Karpas-422 (cell line): Measurements from ENCODE around the gene BANF2. TPM values are rescaled to one million over a fixed set of nuclear protein-coding genes. Genes with fewer than 3 reads are reported as not detected.
"Not testable (repeated sequence)": the region's sequence is repeated elsewhere in the genome, so short reads cannot be mapped to it uniquely, and the experiment has no call there.

ENCODE experiments used
- DNase-seq: peaks from one replicate; pipeline ENCODE4 v3.0.0-alpha.2; 2015
- H2AFZ ChIP-seq: fragments of 200-600 bp; sonication (generic); 2 replicates; pipeline ENCODE4 v1.6.1; 2014; ENCODE audit warnings: antibody characterized with exemption, low read length, mixed read lengths
- H3K27ac ChIP-seq: fragments of 200-600 bp; sonication (generic); 2 replicates; pipeline ENCODE4 v1.5.1; 2014; ENCODE audit warnings: mild to moderate bottlenecking, low read length, moderate library complexity
- H3K27me3 ChIP-seq: fragments of 200-600 bp; sonication (generic); 2 replicates; pipeline ENCODE4 v1.6.1; 2014; ENCODE audit warnings: low read length, mixed read lengths
- H3K36me3 ChIP-seq: fragments of 200-600 bp; sonication (generic); 2 replicates; pipeline ENCODE4 v1.6.1; 2014; ENCODE audit warnings: low read length, mixed read lengths; ENCODE audit not compliant: insufficient read depth
- H3K4me1 ChIP-seq: fragments of 200-600 bp; sonication (generic); 2 replicates; pipeline ENCODE4 v1.6.1; 2014; ENCODE audit warnings: mild to moderate bottlenecking, low read length, mixed read lengths
- H3K4me2 ChIP-seq: fragments of 200-600 bp; sonication (generic); 2 replicates; pipeline ENCODE4 v1.6.1; 2014; ENCODE audit warnings: low read length, low read depth, mild to moderate bottlenecking; ENCODE audit not compliant: poor library complexity, severe bottlenecking
- H3K4me3 ChIP-seq: fragments of 200-600 bp; sonication (generic); 2 replicates; pipeline ENCODE4 v1.5.1; 2014; ENCODE audit warnings: mild to moderate bottlenecking, antibody characterized with exemption, low read length, mixed read lengths
- H3K79me2 ChIP-seq: fragments of 200-600 bp; sonication (generic); 2 replicates; pipeline ENCODE4 v1.6.1; 2014; ENCODE audit warnings: mild to moderate bottlenecking, low read length, mixed read lengths
- H3K9ac ChIP-seq: fragments of 200-600 bp; sonication (generic); 2 replicates; pipeline ENCODE4 v1.6.0; 2014; ENCODE audit warnings: low read length
- H3K9me2 ChIP-seq: fragments of 200-600 bp; sonication (generic), shearing (Covaris generic); replicated peaks from 2 replicates; pipeline ENCODE4 v1.6.0; 2014; ENCODE audit warnings: mild to moderate bottlenecking, low read length, moderate library complexity; ENCODE audit not compliant: insufficient read depth
- H3K9me3 ChIP-seq: fragments of 300-700, 200-600 bp; sonication (generic); 2 replicates; pipeline ENCODE4 v1.6.1; 2014; ENCODE audit warnings: low read length, mixed read lengths
- H4K20me1 ChIP-seq: fragments of 200-600 bp; sonication (generic); 2 replicates; pipeline ENCODE4 v1.6.1; 2014; ENCODE audit warnings: mild to moderate bottlenecking, antibody characterized with exemption, low read length, low read depth; ENCODE audit not compliant: insufficient read depth
- total RNA-seq: library from RNA; depleted of rRNA; stranded (reverse); fragments of >200 nt; shearing (Covaris generic); gene quantifications from 2 replicates; pipeline ENCODE4 v1.2.3, GENCODE V29; 2014; ENCODE audit warnings: low replicate concordance

The BANF2 gene
- total RNA-seq, 1 experiment from 2014 or later, result not detected

DNA sequence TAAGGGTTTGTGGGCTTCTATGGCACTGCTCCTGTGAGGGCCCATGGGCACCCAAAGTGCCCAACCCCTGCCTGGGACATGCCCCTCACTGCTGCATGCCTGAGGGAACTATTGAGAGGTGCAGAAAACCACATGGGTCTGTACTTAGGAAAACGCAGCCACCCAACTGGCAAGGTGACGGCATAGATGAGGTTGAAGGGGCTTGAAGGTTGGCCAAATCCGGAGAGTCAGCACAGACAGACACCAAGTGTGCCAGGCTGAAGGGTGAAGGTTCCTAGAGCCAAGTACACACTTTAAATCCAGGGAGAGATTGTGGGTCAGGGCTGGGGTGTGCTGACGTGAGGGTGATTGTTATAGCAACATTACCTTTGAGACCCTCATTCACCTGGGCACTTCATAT lies 6.2 kb downstream of the BANF2 start:
- no peak for DNase-seq
- Histone ChIP-seq H2AFZ (no peak overlapping the region), H3K9me2 (no peaks in the 10 kb centered on the region), H3K9me3 (no peaks in the 10 kb centered on the region), H3K4me2 (no peak overlapping the region), H4K20me1 (no peaks in the 10 kb centered on the region), H3K4me3 (no peak overlapping the region), H3K27ac (no peak overlapping the region), H3K9ac (no peak overlapping the region), H3K79me2 (no peaks in the 10 kb centered on the region), H3K36me3 (no peaks in the 10 kb centered on the region), H3K27me3 (no peaks in the 10 kb centered on the region), H3K4me1 (peaks cover 2% of the 10 kb centered on the region)

GRCh38 chr20:17706632-17707031 lies 6.9 kb downstream of the BANF2 start:
- Histone ChIP-seq H2AFZ (no peak overlapping the region), H3K36me3 (no peaks in the 10 kb centered on the region), H3K79me2 (no peaks in the 10 kb centered on the region), H3K9ac (no peak overlapping the region), H3K9me3 (no peaks in the 10 kb centered on the region), H3K27me3 (no peaks in the 10 kb centered on the region), H3K27ac (no peak overlapping the region), H4K20me1 (no peaks in the 10 kb centered on the region), H3K4me2 (no peak overlapping the region), H3K4me1 (peaks cover 7% of the 10 kb centered on the region), H3K9me2 (no peaks in the 10 kb centered on the region), H3K4me3 (no peak overlapping the region)
- no peak for DNase-seq

- H3K79me2 ChIP-seq, H3K9me3 ChIP-seq, H3K36me3 ChIP-seq, H3K27me3 ChIP-seq, H3K27ac ChIP-seq, H3K4me1 ChIP-seq, H4K20me1 ChIP-seq, H3K9ac ChIP-seq, H3K4me3 ChIP-seq, H3K4me2 ChIP-seq, H3K9me2 ChIP-seq, DNase-seq, H2AFZ ChIP-seq: not testable (repeated sequence)
Measured at GRCh38 chr20:17707951-17708350, 8.2 kb downstream of the BANF2 start.

- H3K9me2 ChIP-seq, result no peaks in the 10 kb centered on the region
- H3K4me1 ChIP-seq, result peaks cover 7% of the 10 kb centered on the region
- H3K9ac ChIP-seq, result no peak overlapping the region
- no peak overlapping the region for H2AFZ ChIP-seq
- no peaks in the 10 kb centered on the region for H3K27me3 ChIP-seq
- H3K9me3 ChIP-seq, result no peaks in the 10 kb centered on the region
- DNase-seq, result no peak
- H4K20me1 ChIP-seq, result no peaks in the 10 kb centered on the region
- H3K4me3 ChIP-seq, result no peak overlapping the region
- H3K36me3 ChIP-seq, result no peaks in the 10 kb centered on the region
- H3K27ac ChIP-seq, result no peak overlapping the region
- H3K4me2 ChIP-seq, result no peak overlapping the region
- H3K79me2 ChIP-seq, result no peaks in the 10 kb centered on the region
Measured at GRCh38 chr20:17708675-17709360, 9.1 kb downstream of the BANF2 start.

DNA sequence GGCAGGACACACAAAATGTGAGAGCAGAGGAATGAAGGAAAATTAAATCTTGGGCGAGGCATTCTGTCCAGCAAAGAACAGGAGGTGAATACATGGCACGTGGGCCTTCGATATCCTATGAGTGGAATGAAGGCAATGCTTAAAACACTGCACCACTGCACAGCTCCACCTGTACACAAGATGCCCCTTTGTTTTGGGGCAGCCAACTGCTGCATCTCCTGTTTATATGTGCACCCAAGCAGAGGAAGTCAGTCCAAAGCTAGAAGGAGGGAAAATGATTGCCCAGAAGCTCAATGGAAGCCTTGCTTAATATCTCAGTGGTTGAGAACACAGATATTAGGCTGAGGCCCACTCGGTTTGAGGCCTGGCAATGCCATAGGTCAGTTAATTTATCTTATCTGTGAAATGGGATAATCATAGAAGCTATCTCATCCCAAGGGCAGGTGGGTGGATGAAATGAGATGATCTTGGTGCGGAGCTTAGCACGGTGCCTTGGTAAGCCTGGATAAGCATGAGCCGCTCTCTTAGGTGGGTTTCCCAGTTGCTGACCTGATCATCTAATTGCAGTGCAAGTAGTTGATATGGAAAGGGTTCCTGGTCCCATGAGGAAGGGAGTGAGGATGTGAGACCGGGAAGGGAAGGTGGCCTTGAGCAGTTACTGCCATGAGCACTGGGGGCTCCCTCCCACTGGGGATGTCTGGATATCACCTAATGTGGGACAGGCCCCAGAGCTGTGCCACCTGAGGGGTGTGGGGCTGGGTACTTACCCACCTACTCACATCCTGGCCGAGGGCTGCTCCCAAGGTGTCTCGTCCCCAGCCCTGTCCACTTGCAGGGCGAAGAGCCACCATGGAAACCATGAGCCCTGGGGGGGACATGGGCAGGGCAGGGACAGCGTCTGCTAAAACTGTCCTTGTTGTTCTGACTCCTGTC lies 9.9 kb downstream of the BANF2 start:
- no peaks in the 10 kb centered on the region for H3K9me3 ChIP-seq
- DNase-seq, result no peak
- H3K4me1 ChIP-seq, result peaks cover 7% of the 10 kb centered on the region

GRCh38 chr20:17710379-17711266 lies 10.9 kb downstream of the BANF2 start:
- Histone ChIP-seq H3K27ac (no peak overlapping the region), H3K27me3 (no peaks in the 10 kb centered on the region), H3K4me1 (peaks cover 7% of the 10 kb centered on the region), H3K9me3 (no peaks in the 10 kb centered on the region), H3K36me3 (no peaks in the 10 kb centered on the region), H2AFZ (no peak overlapping the region), H4K20me1 (no peaks in the 10 kb centered on the region), H3K9ac (no peak overlapping the region), H3K4me3 (no peak overlapping the region), H3K79me2 (no peaks in the 10 kb centered on the region), H3K4me2 (no peak overlapping the region), H3K9me2 (no peaks in the 10 kb centered on the region)
- no peak for DNase-seq

More for the DNA sequence above, 9.9 kb downstream of the BANF2 start:
- no peak overlapping the region for H2AFZ ChIP-seq
- H3K4me2 ChIP-seq, result no peak overlapping the region
- no peaks in the 10 kb centered on the region for H4K20me1 ChIP-seq
- no peak overlapping the region for H3K9ac ChIP-seq
- no peak overlapping the region for H3K4me3 ChIP-seq
- no peaks in the 10 kb centered on the region for H3K27me3 ChIP-seq
- no peaks in the 10 kb centered on the region for H3K9me2 ChIP-seq
- H3K79me2 ChIP-seq, result no peaks in the 10 kb centered on the region
- no peaks in the 10 kb centered on the region for H3K36me3 ChIP-seq
- no peak overlapping the region for H3K27ac ChIP-seq

DNA sequence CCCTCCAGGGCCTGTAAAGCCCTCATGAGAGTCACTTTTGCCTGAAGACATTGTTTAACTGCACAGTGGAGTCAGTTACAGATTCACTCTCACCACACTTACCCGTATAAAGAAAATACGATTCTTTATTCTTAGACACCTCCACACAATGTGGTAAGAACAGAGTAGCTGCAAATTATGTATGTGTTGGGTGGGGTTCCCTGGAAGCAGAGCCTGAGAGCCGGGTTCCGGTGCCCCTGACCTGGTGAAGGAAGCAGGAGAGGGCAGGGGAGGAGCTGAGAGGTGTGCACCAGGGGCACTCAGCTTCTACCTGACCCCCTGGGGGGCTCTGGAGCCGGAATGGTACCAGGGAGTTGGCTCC lies 11.5 kb downstream of the BANF2 start:
- no peak overlapping the region for H3K27ac ChIP-seq
- no peak overlapping the region for H3K4me3 ChIP-seq
- no peaks in the 10 kb centered on the region for H4K20me1 ChIP-seq
- peaks cover 7% of the 10 kb centered on the region for H3K4me1 ChIP-seq
- DNase-seq, result no peak
- no peaks in the 10 kb centered on the region for H3K79me2 ChIP-seq
- no peak overlapping the region for H3K9ac ChIP-seq
- H3K27me3 ChIP-seq, result no peaks in the 10 kb centered on the region
- no peaks in the 10 kb centered on the region for H3K36me3 ChIP-seq
- no peaks in the 10 kb centered on the region for H3K9me3 ChIP-seq
- H2AFZ ChIP-seq, result no peak overlapping the region
- no peak overlapping the region for H3K4me2 ChIP-seq
- no peaks in the 10 kb centered on the region for H3K9me2 ChIP-seq

GRCh38 chr20:17712201-17712600 lies 12.4 kb downstream of the BANF2 start:
- Histone ChIP-seq H3K9ac (no peak overlapping the region), H3K9me2 (no peaks in the 10 kb centered on the region), H4K20me1 (no peaks in the 10 kb centered on the region), H3K4me2 (no peak overlapping the region), H3K79me2 (no peaks in the 10 kb centered on the region), H3K27me3 (no peaks in the 10 kb centered on the region), H3K4me3 (no peak overlapping the region), H3K36me3 (no peaks in the 10 kb centered on the region), H2AFZ (no peak overlapping the region), H3K9me3 (no peaks in the 10 kb centered on the region), H3K4me1 (peaks cover 7% of the 10 kb centered on the region), H3K27ac (no peak overlapping the region)
- DNase-seq, result no peak
